ENCODE results near the gene CLSTN2. TPM values are rescaled to one million over a fixed set of nuclear protein-coding genes. Genes with fewer than 3 reads are reported as not detected.

CLSTN2 gene
- total and polyA plus RNA-seq, 2 of the 13 experiments (the other 11 are each of a cell fraction or from before 2014, with no cell fraction given), result not detected

- TF ChIP-seq RBM39 (IDR thresholded peaks at IDR 0.05; ENCODE audit: low read depth, low read length, poor library complexity, severe bottlenecking) (no peak), PRPF4 (IDR thresholded peaks at IDR 0.05; ENCODE audit: low read depth, low read length, poor library complexity, severe bottlenecking) (no peak), ZNF781 (CRISPR knock-in tag; IDR thresholded peaks at IDR 0.05; ENCODE audit: borderline replicate concordance, not compliant biosample characterization) (no peak), TCF7L2 (IDR thresholded peaks at IDR 0.05; ENCODE audit: low read depth, low read length) (no peak)
- TF ChIP-seq, protein P1, sequence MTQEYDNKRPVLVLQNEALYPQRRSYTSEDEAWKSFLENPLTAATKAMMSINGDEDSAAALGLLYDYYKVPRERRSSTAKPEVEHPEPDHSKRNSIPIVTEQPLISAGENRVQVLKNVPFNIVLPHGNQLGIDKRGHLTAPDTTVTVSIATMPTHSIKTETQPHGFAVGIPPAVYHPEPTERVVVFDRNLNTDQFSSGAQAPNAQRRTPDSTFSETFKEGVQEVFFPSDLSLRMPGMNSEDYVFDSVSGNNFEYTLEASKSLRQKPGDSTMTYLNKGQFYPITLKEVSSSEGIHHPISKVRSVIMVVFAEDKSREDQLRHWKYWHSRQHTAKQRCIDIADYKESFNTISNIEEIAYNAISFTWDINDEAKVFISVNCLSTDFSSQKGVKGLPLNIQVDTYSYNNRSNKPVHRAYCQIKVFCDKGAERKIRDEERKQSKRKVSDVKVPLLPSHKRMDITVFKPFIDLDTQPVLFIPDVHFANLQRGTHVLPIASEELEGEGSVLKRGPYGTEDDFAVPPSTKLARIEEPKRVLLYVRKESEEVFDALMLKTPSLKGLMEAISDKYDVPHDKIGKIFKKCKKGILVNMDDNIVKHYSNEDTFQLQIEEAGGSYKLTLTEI (CRISPR knock-in tag; conservative IDR thresholded peaks at IDR 0.05), result no peak
These were observed 19.3 kb downstream of the CLSTN2 start (continued) for GRCh38 chr3:139954146-139954860.

DNA sequence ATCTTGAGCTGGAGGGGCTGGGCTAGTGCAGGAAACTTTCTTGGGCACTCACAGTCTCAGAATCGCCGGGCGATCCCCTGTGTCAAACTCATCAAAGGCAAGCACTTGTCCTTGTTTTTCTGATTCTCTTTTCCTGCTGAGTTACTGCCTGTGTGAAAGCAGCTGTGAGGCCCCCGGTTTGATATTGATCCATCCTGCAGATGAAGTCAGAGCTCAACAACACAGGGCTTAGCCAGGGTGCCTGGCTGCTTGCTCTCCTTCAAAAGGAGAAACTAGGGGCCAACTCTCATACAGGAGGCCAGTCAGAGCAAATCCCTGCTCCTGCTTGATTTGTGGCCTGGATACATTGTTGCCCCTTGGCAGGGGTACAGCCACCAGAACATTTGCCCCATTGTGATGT, 22.9 kb downstream of the CLSTN2 start:
- Histone ChIP-seq H3K9ac (ENCODE audit: insufficient read depth, low read depth, low read length) (no peak overlapping the region), H3K9me3 (ENCODE audit: low read length) (no peaks in the 10 kb centered on the region), H3K27ac (ENCODE audit: extremely low read length, insufficient read depth, low read length) (no peak overlapping the region), H3K4me2 (ENCODE audit: low read depth, low read length) (no peak overlapping the region), H3K36me3 (replicated peaks in 1 of 2; ENCODE audit: control insufficient read depth in 1 of 2, insufficient read depth in 2 of 2, low read length in 2 of 2) (no peaks in the 10 kb centered on the region), H4K20me1 (ENCODE audit: insufficient read depth, low read length) (no peaks in the 10 kb centered on the region), H3K79me2 (ENCODE audit: insufficient read depth, low read length) (no peaks in the 10 kb centered on the region), H2AFZ (ENCODE audit: low read length) (no peak overlapping the region), H3K4me3 (replicated peaks in 1 of 3; ENCODE audit: insufficient read depth in 1 of 3, low read depth in 2 of 3, low read length in 3 of 3) (no peak overlapping the region), H3K4me1 (ENCODE audit: insufficient read depth, low read length) (no peaks in the 10 kb centered on the region), H3K27me3 (ENCODE audit: control insufficient read depth in 1 of 2, insufficient read depth in 2 of 2, low read length in 2 of 2) (peaks cover 0 to under 1% of the 10 kb centered on the region in 2 experiments; a peak in 1 of 5 replicates)
- no peak for ATAC-seq
- 0% methylated on average over 4 of the region's 4 CpGs for WGBS (ENCODE audit: low lambda C conversion rate)
- DNase-seq (ENCODE audit: low spot score), result no peak
- no TSS peak for BruUV-seq (replicated peaks)
- ChIA-PET CTCF (ENCODE audit: low intra/inter-chr PET ratio, low total read pairs) (no interaction called here), POLR2A (no interaction called here)
- intact Hi-C loops (cut with micrococcal nuclease; ENCODE audit: unreplicated experiment) (no loop called here), in situ Hi-C loops (cut with HindIII; ENCODE audit: extremely low pct_ligation_motif_present, low pct_unique_long_range_greater_than_20kb) (no loop called here)
- FAIRE-seq, result no peak
- TF ChIP-seq XBP1 (CRISPR knock-in tag; IDR thresholded peaks at IDR 0.05) (no peak), SETDB1 (CRISPR knock-in tag; IDR thresholded peaks at IDR 0.05; ENCODE audit: borderline replicate concordance) (no peak), UBTF (CRISPR knock-in tag; IDR thresholded peaks at IDR 0.05) (no peak), ZNF616 (CRISPR knock-in tag; IDR thresholded peaks at IDR 0.05; ENCODE audit: low read depth) (no peak), ZNF777 (CRISPR knock-in tag; IDR thresholded peaks at IDR 0.05) (no peak), KLF15 (CRISPR knock-in tag; IDR thresholded peaks at IDR 0.05; ENCODE audit: borderline replicate concordance) (no peak), DDIT3 (CRISPR knock-in tag; IDR thresholded peaks at IDR 0.05) (no peak), TAF15 (IDR thresholded peaks at IDR 0.05; ENCODE audit: low read depth, low read length, poor library complexity, severe bottlenecking) (no peak), KAT7 (CRISPR knock-in tag; IDR thresholded peaks at IDR 0.05; ENCODE audit: borderline replicate concordance) (no peak), HDAC2 (CRISPR knock-in tag; IDR thresholded peaks at IDR 0.05) (no peak)
- TF ChIP-seq, protein P2, sequence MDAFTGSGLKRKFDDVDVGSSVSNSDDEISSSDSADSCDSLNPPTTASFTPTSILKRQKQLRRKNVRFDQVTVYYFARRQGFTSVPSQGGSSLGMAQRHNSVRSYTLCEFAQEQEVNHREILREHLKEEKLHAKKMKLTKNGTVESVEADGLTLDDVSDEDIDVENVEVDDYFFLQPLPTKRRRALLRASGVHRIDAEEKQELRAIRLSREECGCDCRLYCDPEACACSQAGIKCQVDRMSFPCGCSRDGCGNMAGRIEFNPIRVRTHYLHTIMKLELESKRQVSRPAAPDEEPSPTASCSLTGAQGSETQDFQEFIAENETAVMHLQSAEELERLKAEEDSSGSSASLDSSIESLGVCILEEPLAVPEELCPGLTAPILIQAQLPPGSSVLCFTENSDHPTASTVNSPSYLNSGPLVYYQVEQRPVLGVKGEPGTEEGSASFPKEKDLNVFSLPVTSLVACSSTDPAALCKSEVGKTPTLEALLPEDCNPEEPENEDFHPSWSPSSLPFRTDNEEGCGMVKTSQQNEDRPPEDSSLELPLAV (CRISPR knock-in tag; conservative IDR thresholded peaks at IDR 0.05; ENCODE audit: low read depth), result no peak
